T1000 (cell line): ENCODE measurements around the gene NUDC.
"Not testable (repeated sequence)": the region's sequence is repeated elsewhere in the genome, so short reads cannot be mapped to it uniquely, and the experiment has no call there.

Experiments used
- DNase-seq: peaks from one replicate; lab custom pipeline; 2025; ENCODE audit warnings: mixed read lengths; lab: John Stamatoyannopoulos, UW

The NUDC gene

GRCh38 chr1:26951821-26952497 lies 30.4 kb downstream of the NUDC start:
- no peak for DNase-seq

GRCh38 chr1:26953374-26953773 lies 31.8 kb downstream of the NUDC start:
- no peak for DNase-seq

GRCh38 chr1:26956321-26956720 lies 34.8 kb downstream of the NUDC start:
- no peak for DNase-seq

GRCh38 chr1:26957306-26957705 lies 35.8 kb downstream of the NUDC start:
- no peak for DNase-seq

GRCh38 chr1:26959270-26959669 lies 37.7 kb downstream of the NUDC start:
- DNase-seq = no peak

- DNase-seq = no peak
Observed at GRCh38 chr1:26959722-26960624, 38.4 kb downstream of the NUDC start, which contains the start of gene KDF1. Gene KDF1, minus strand, starts transcription at chr1:26960468. Its CDS starts 8,088 bp downstream, at chr1:26952380.

- DNase-seq = no peak
Observed at GRCh38 chr1:26960625-26960966, 39.1 kb downstream of the NUDC start.

GRCh38 chr1:26961826-26962225 lies 40.3 kb downstream of the NUDC start:
- no peak for DNase-seq

- no peak for DNase-seq
Observed at GRCh38 chr1:26965213-26965612, 43.7 kb downstream of the NUDC start.

- DNase-seq = no peak
Observed at GRCh38 chr1:26965628-26966027, 44.1 kb downstream of the NUDC start.

- no peak for DNase-seq
Observed at GRCh38 chr1:26970810-26971209, 49.3 kb downstream of the NUDC start.

- DNase-seq = no peak
Observed at GRCh38 chr1:26971590-26971989, 50.0 kb downstream of the NUDC start.

- DNase-seq = no peak
Observed at GRCh38 chr1:26972390-26972789, 50.8 kb downstream of the NUDC start.

- DNase-seq = no peak
Observed at GRCh38 chr1:26972821-26973220, 51.3 kb downstream of the NUDC start.

- DNase-seq = no peak
Observed at GRCh38 chr1:26976621-26977510, 55.3 kb downstream of the NUDC start.

- DNase-seq = no peak
Observed at GRCh38 chr1:26978901-26979300, 57.4 kb downstream of the NUDC start.

GRCh38 chr1:26981146-26981846 lies 59.8 kb downstream of the NUDC start:
- DNase-seq = no peak

- DNase-seq = no peak
Observed at GRCh38 chr1:26983863-26984262, 62.3 kb downstream of the NUDC start.

GRCh38 chr1:26984291-26984690 lies 62.7 kb downstream of the NUDC start:
- no peak for DNase-seq

- DNase-seq = no peak
Observed at GRCh38 chr1:26986658-26987057, 65.1 kb downstream of the NUDC start.

GRCh38 chr1:26989403-26990109 lies 68.0 kb downstream of the NUDC start:
- DNase-seq = not testable (repeated sequence)
